ENCODE results near the gene ABCC3. TPM values are rescaled to one million over a fixed set of nuclear protein-coding genes. Genes with fewer than 3 reads are reported as not detected.

ABCC3 gene
- total RNA-seq, 3 donors from 2014 or later (not counting 1 experiment from before 2014, with no cell fraction given): 1.6 to 13.2 (median 5.9) TPM

DNA sequence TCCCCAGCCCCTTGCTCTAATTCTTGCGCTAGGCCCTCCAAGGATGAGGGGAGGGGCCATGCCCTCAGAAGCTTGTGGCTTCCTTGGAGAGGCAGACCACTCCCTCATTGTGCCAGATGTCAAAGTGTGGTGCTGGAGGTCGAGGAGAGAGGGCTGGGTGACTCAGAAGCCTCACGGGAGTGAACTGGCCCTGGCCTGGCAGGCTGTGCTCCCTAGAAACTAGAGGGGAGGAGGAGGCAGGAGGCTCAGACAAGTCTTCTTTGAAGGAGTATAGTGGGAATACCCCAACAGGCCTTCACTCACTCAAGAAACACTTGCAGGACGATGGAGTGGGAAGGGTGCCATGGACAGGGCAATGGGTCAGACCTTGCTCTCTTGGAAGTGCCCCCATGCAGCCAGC is 54.6 kb downstream of the ABCC3 start:
- Mint-ChIP-seq H3K9me3 (no peaks in the 10 kb centered on the region), H3K36me3 (no peaks in the 10 kb centered on the region), H3K4me3 (no peak overlapping the region), H3K27ac (no peak overlapping the region), H3K4me1 (no peaks in the 10 kb centered on the region), H3K27me3 (ENCODE audit: low read depth in 2 of 2) (no peaks in the 10 kb centered on the region)
- Histone ChIP-seq H3K4me1 (ENCODE audit: control insufficient read depth, insufficient read depth, low read length) (no peaks in the 10 kb centered on the region), H3K27me3 (ENCODE audit: control insufficient read depth, insufficient read depth, low read length) (no peaks in the 10 kb centered on the region), H3K4me3 (ENCODE audit: low read length) (no peak overlapping the region), H3K36me3 (ENCODE audit: control insufficient read depth, insufficient read depth, low read length) (peaks cover 8% of the 10 kb centered on the region), H3K27ac (ENCODE audit: low read length) (no peak overlapping the region), H3K9me3 (ENCODE audit: control insufficient read depth, insufficient read depth, low read length) (no peaks in the 10 kb centered on the region)
- no peak for ATAC-seq
- intact Hi-C loops (cut with micrococcal nuclease): loop anchor here (10.0 kb wide), 1 partner anchor 144 kb away; the partner anchor contains the start of gene SPATA20
- TF ChIP-seq, protein P1, sequence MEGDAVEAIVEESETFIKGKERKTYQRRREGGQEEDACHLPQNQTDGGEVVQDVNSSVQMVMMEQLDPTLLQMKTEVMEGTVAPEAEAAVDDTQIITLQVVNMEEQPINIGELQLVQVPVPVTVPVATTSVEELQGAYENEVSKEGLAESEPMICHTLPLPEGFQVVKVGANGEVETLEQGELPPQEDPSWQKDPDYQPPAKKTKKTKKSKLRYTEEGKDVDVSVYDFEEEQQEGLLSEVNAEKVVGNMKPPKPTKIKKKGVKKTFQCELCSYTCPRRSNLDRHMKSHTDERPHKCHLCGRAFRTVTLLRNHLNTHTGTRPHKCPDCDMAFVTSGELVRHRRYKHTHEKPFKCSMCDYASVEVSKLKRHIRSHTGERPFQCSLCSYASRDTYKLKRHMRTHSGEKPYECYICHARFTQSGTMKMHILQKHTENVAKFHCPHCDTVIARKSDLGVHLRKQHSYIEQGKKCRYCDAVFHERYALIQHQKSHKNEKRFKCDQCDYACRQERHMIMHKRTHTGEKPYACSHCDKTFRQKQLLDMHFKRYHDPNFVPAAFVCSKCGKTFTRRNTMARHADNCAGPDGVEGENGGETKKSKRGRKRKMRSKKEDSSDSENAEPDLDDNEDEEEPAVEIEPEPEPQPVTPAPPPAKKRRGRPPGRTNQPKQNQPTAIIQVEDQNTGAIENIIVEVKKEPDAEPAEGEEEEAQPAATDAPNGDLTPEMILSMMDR (IDR thresholded peaks at IDR 0.05): no peak
- DNase-seq: no peak
- 60% methylated on average over 4 of the region's 4 CpGs for WGBS (ENCODE audit: insufficient coverage)

DNA sequence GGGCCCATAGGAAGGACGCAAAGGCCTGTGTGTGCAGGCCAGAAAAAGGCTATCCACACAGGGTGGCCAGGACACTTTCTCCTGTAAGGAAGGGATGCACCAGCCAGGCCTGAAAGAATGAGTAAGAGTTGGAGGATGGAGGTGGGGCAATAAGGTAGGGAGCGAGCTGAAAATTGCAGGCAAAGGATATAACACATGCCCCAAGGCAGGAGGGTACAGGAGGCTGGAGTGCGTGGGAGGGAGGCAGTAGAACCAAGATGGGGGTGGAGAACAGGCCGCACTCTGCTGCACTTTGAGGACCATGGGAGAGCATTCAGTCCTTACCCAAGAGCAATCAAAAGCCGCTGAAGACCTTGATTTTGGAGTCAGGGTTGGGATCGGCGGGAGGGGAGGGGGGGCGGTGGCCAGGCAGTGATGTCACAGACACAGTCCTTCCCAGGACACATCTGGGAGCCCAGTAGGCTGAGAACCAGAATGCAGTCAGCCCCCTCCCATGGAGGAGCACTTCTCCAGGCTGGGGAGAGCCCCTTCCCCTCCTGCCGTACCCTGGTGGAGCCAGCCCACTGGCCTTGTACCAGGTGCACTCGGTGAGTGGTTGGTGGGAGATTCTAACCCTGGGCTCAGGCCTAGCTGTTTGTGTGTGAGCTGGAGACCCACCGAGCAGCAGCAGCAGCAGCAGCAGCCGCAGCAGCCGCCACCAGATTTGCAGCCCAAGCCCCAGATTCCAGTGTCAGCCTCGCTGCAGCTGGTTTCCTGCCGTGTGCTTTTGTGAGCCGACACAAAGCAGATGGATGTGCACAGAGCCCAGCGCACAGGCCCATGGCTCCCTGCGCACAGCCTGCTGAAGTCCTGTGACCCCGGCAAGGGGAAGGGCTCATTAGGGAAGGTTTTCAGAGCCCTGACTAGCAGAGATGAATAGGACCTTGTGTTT is 55.5 kb downstream of the ABCC3 start:
- Histone ChIP-seq H3K4me3 (ENCODE audit: low read length) (no peak overlapping the region), H3K27me3 (ENCODE audit: control insufficient read depth, insufficient read depth, low read length) (no peaks in the 10 kb centered on the region), H3K36me3 (ENCODE audit: control insufficient read depth, insufficient read depth, low read length) (peaks cover 17% of the 10 kb centered on the region), H3K4me1 (ENCODE audit: control insufficient read depth, insufficient read depth, low read length) (no peaks in the 10 kb centered on the region), H3K9me3 (ENCODE audit: control insufficient read depth, insufficient read depth, low read length) (no peaks in the 10 kb centered on the region), H3K27ac (ENCODE audit: low read length) (no peak overlapping the region)
- Mint-ChIP-seq H3K27ac (no peak overlapping the region), H3K9me3 (no peaks in the 10 kb centered on the region), H3K27me3 (ENCODE audit: low read depth in 2 of 2) (no peaks in the 10 kb centered on the region), H3K4me1 (no peaks in the 10 kb centered on the region), H3K36me3 (no peaks in the 10 kb centered on the region), H3K4me3 (no peak overlapping the region)
- no peak for ATAC-seq
- intact Hi-C loops (cut with micrococcal nuclease): loop anchor here (10.0 kb wide), 1 partner anchor 145 kb away; the partner anchor contains the start of gene SPATA20
- TF ChIP-seq, protein P1 (IDR thresholded peaks at IDR 0.05): no peak
- WGBS (ENCODE audit: insufficient coverage): 93% methylated on average over 19 of the region's 19 CpGs
- no peak for DNase-seq

DNA sequence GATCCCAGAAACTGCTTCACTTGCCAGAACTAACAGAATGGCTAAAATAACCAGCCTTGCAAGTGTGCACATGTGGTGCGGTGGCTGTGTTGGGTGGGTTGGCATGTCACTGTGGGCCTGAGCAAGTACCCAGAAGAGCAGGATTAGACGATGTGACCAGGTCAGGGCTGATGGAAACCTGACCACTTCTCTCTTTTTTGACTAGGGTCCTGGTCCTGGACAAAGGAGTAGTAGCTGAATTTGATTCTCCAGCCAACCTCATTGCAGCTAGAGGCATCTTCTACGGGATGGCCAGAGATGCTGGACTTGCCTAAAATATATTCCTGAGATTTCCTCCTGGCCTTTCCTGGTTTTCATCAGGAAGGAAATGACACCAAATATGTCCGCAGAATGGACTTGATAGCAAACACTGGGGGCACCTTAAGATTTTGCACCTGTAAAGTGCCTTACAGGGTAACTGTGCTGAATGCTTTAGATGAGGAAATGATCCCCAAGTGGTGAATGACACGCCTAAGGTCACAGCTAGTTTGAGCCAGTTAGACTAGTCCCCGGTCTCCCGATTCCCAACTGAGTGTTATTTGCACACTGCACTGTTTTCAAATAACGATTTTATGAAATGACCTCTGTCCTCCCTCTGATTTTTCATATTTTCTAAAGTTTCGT is 56.3 kb downstream of the ABCC3 start:
- H3K27ac Mint-ChIP-seq: no peak overlapping the region
- H3K4me1 Mint-ChIP-seq: peaks cover 0 to 4% of the 10 kb centered on the region in 2 donors
- no peak for ATAC-seq

More for the DNA sequence above, 56.3 kb downstream of the ABCC3 start:
- H3K36me3 ChIP-seq (ENCODE audit: control insufficient read depth, insufficient read depth, low read length): peaks cover 25% of the 10 kb centered on the region
- H3K4me1 ChIP-seq (ENCODE audit: control insufficient read depth, insufficient read depth, low read length): no peaks in the 10 kb centered on the region
- DNase-seq: no peak
- H3K9me3 Mint-ChIP-seq: no peaks in the 10 kb centered on the region
- TF ChIP-seq, protein P1 (IDR thresholded peaks at IDR 0.05): no peak
- no peak overlapping the region for H3K4me3 ChIP-seq (ENCODE audit: low read length)
- intact Hi-C loops (cut with micrococcal nuclease): no loop called here
- no peaks in the 10 kb centered on the region for H3K27me3 ChIP-seq (ENCODE audit: control insufficient read depth, insufficient read depth, low read length)
- no peaks in the 10 kb centered on the region for H3K27me3 Mint-ChIP-seq (ENCODE audit: low read depth in 2 of 2)
- H3K4me3 Mint-ChIP-seq: no peak overlapping the region
- WGBS (ENCODE audit: insufficient coverage): 89% methylated on average over 9 of the region's 9 CpGs
- H3K36me3 Mint-ChIP-seq: peaks cover 7% of the 10 kb centered on the region
- no peak overlapping the region for H3K27ac ChIP-seq (ENCODE audit: low read length)
- no peaks in the 10 kb centered on the region for H3K9me3 ChIP-seq (ENCODE audit: control insufficient read depth, insufficient read depth, low read length)
